Measurements from ENCODE around the gene SLC1A2.
A peak's percentile ranks its signal among the peaks of the same experiment; 100 is the strongest.

SLC1A2 gene

GRCh38 chr11:35347921-35348331, 71.4 kb downstream of the SLC1A2 start:
- DNase-seq: peak; percentile 37

GRCh38 chr11:35347173-35347878, 72.0 kb downstream of the SLC1A2 start:
- DNase-seq: peak; percentile 45

GRCh38 chr11:35346472-35347156, 72.7 kb downstream of the SLC1A2 start:
- DNase-seq: no peak

GRCh38 chr11:35344681-35345574, 74.4 kb downstream of the SLC1A2 start:
- DNase-seq: no peak

GRCh38 chr11:35343033-35343598, 76.2 kb downstream of the SLC1A2 start:
- no peak for DNase-seq

- DNase-seq: no peak
Measured at GRCh38 chr11:35340715-35341114, 78.6 kb downstream of the SLC1A2 start.

- no peak for DNase-seq
Measured at GRCh38 chr11:35340071-35340470, 79.3 kb downstream of the SLC1A2 start.

GRCh38 chr11:35338921-35339320, 80.4 kb downstream of the SLC1A2 start:
- DNase-seq: no peak

- DNase-seq: no peak
Measured at GRCh38 chr11:35337914-35338305, 81.4 kb downstream of the SLC1A2 start.

- DNase-seq: peak; percentile 64
Measured at GRCh38 chr11:35337136-35337913, 82.0 kb downstream of the SLC1A2 start.

GRCh38 chr11:35336726-35337125, 82.6 kb downstream of the SLC1A2 start:
- no peak for DNase-seq

- DNase-seq: no peak
Measured at GRCh38 chr11:35335226-35335625, 84.1 kb downstream of the SLC1A2 start.

- DNase-seq: no peak
Measured at GRCh38 chr11:35334385-35335090, 84.8 kb downstream of the SLC1A2 start.

GRCh38 chr11:35332524-35332923, 86.8 kb downstream of the SLC1A2 start:
- DNase-seq: no peak

- no peak for DNase-seq
Measured at GRCh38 chr11:35330931-35331330, 88.4 kb downstream of the SLC1A2 start.

GRCh38 chr11:35330156-35330889, 89.0 kb downstream of the SLC1A2 start:
- DNase-seq: no peak

- DNase-seq: no peak
Measured at GRCh38 chr11:35327829-35328228, 91.5 kb downstream of the SLC1A2 start.

- DNase-seq: no peak
Measured at GRCh38 chr11:35326266-35326879, 93.0 kb downstream of the SLC1A2 start.

GRCh38 chr11:35324981-35325380, 94.4 kb downstream of the SLC1A2 start:
- DNase-seq: no peak

- DNase-seq: no peak
Measured at GRCh38 chr11:35324183-35324886, 95.0 kb downstream of the SLC1A2 start.

Data from NCI-H446 treated with DMSO at 0.1 percent for 48 hours (cell line).